Hematopoietic multipotent progenitor cell treated with erythropoietin and hydrocortisone succinate and interleukin-3 and kit ligand, for 6 days (in vitro differentiated cells): Measurements from ENCODE around the gene TRAF3IP1.
A peak's percentile ranks its signal among the peaks of the same experiment; 100 is the strongest.
"Not testable (repeated sequence)": the region's sequence is repeated elsewhere in the genome, so short reads cannot be mapped to it uniquely, and the experiment has no call there.

ENCODE experiments used
- DNase-seq: peaks from one replicate; pipeline ENCODE4 v3.0.0-alpha.2; 2015

TRAF3IP1 gene

GRCh38 chr2:238433300-238433915 lies 113.1 kb downstream of the TRAF3IP1 start:
- DNase-seq = no peak

- no peak for DNase-seq
Observed at GRCh38 chr2:238433941-238434845, 113.9 kb downstream of the TRAF3IP1 start.

- DNase-seq = no peak
Observed at GRCh38 chr2:238434846-238435751, 114.8 kb downstream of the TRAF3IP1 start.

GRCh38 chr2:238435752-238436096 lies 115.4 kb downstream of the TRAF3IP1 start:
- no peak for DNase-seq

GRCh38 chr2:238438856-238439849 lies 118.8 kb downstream of the TRAF3IP1 start:
- no peak for DNase-seq

- DNase-seq = no peak
Observed at GRCh38 chr2:238439917-238440316, 119.6 kb downstream of the TRAF3IP1 start.

- no peak for DNase-seq
Observed at GRCh38 chr2:238440331-238440730, 120.0 kb downstream of the TRAF3IP1 start.

GRCh38 chr2:238440767-238441166 lies 120.4 kb downstream of the TRAF3IP1 start:
- no peak for DNase-seq

- no peak for DNase-seq
Observed at GRCh38 chr2:238441262-238442114, 121.2 kb downstream of the TRAF3IP1 start.

- not testable (repeated sequence) for DNase-seq
Observed at GRCh38 chr2:238442257-238442656, 121.9 kb downstream of the TRAF3IP1 start.

GRCh38 chr2:238444242-238444641 lies 123.9 kb downstream of the TRAF3IP1 start:
- DNase-seq = no peak

GRCh38 chr2:238445409-238446190 lies 125.3 kb downstream of the TRAF3IP1 start:
- no peak for DNase-seq

- DNase-seq = no peak
Observed at GRCh38 chr2:238446371-238446770, 126.1 kb downstream of the TRAF3IP1 start.

- no peak for DNase-seq
Observed at GRCh38 chr2:238448031-238448955, 128.0 kb downstream of the TRAF3IP1 start.

- no peak for DNase-seq
Observed at GRCh38 chr2:238449241-238449640, 128.9 kb downstream of the TRAF3IP1 start.

GRCh38 chr2:238449909-238450417 lies 129.6 kb downstream of the TRAF3IP1 start:
- DNase-seq = peak; percentile 17

- DNase-seq = no peak
Observed at GRCh38 chr2:238450440-238450861, 130.1 kb downstream of the TRAF3IP1 start.
